ENCODE data around the gene NUP210. TPM values are rescaled to one million over a fixed set of nuclear protein-coding genes. Genes with fewer than 3 reads are reported as not detected.

NUP210 gene
- polyA plus RNA-seq, 3 donors from 2014 or later: 10.9 to 120 (median 36.7) TPM

- H3K4me3 Mint-ChIP-seq: no peak overlapping the region
- H3K36me3 Mint-ChIP-seq: peaks cover 4 to 37% (median 10%) of the 10 kb centered on the region in 3 donors
- H3K4me1 Mint-ChIP-seq: peaks cover 0 to 5% of the 10 kb centered on the region in 2 donors
- H3K27me3 Mint-ChIP-seq (ENCODE audit: low read depth in 3 of 3): peaks cover 0 to 1% (median 0%) of the 10 kb centered on the region in 3 donors
- no peak for DNase-seq
- H3K9me3 Mint-ChIP-seq: no peaks in the 10 kb centered on the region
- H3K27ac Mint-ChIP-seq: no peak overlapping the region
Measured at GRCh38 chr3:13372656-13373055, 47.5 kb downstream of the NUP210 start.

DNA sequence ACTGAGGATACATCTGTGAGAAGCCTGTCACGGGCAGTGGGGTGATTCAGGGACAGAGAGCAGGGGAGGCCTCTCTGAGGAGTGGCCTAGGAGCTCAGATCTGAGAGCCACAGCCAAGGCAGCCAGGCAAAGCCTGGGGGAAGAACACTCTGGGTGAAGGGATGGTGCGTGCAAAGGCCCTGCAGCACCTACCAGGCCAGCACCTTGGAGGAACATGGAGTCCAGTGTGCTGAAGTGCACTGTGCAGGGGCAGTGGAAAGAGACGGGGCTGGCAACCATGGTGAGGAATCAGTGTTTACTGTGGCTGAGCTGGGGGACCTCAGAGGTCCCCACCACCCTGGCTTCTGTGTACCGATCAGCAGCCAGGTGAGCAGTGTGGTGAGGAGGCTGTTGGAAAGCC, 48.0 kb downstream of the NUP210 start:
- H3K4me1 Mint-ChIP-seq: peaks cover 0 to 5% of the 10 kb centered on the region in 2 donors
- no peak for DNase-seq
- H3K27ac Mint-ChIP-seq: peak overlapping the region in 4 of 6 donors; percentile 24 to 68 (median 34)
- peaks cover 4 to 41% (median 10%) of the 10 kb centered on the region in 3 donors for H3K36me3 Mint-ChIP-seq
- H3K27me3 Mint-ChIP-seq (ENCODE audit: low read depth in 3 of 3): peaks cover 0 to 1% (median 0%) of the 10 kb centered on the region in 3 donors
- H3K9me3 Mint-ChIP-seq: no peaks in the 10 kb centered on the region
- H3K4me3 Mint-ChIP-seq: no peak overlapping the region

- H3K36me3 Mint-ChIP-seq: peaks cover 4 to 41% (median 10%) of the 10 kb centered on the region in 3 donors
- no peaks in the 10 kb centered on the region for H3K9me3 Mint-ChIP-seq
- no peak for DNase-seq
- H3K4me3 Mint-ChIP-seq: no peak overlapping the region
- H3K27ac Mint-ChIP-seq: peak overlapping the region in 5 of 6 donors; percentile 4 to 53 (median 36)
- peaks cover 0 to 5% of the 10 kb centered on the region in 2 donors for H3K4me1 Mint-ChIP-seq
- peaks cover 0 to 1% (median 0%) of the 10 kb centered on the region in 3 donors for H3K27me3 Mint-ChIP-seq (ENCODE audit: low read depth in 3 of 3)
Measured at GRCh38 chr3:13371100-13372075, 48.7 kb downstream of the NUP210 start.

- Mint-ChIP-seq H3K36me3 (peaks cover 4 to 40% (median 11%) of the 10 kb centered on the region in 3 donors), H3K4me3 (no peak overlapping the region), H3K27ac (no peak overlapping the region), H3K4me1 (peaks cover 0 to 5% of the 10 kb centered on the region in 2 donors), H3K9me3 (no peaks in the 10 kb centered on the region), H3K27me3 (ENCODE audit: low read depth in 3 of 3) (peaks cover 0 to 1% (median 0%) of the 10 kb centered on the region in 3 donors)
- no peak for DNase-seq
Measured at GRCh38 chr3:13370609-13371008, 49.5 kb downstream of the NUP210 start.

DNA sequence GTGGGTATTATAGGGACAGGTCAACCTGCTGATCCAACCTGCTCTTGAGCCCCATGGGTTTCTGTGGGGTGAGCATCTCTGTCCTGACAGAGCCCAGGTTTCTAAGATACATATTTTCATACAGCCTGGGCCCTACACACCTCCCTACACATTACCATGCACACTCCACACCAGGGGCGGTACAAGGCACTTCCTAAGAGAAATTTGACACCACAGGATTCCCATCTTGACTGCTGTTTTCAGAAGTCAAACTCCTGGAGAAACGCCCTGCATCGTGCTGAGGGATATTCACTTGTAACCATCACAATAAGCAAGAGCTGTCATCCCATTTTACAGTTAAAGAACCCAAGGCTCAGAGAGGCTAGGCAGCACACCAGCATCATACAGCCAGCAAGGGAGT, 50.1 kb downstream of the NUP210 start:
- Mint-ChIP-seq H3K4me3 (no peak overlapping the region), H3K4me1 (peaks cover 0 to 5% of the 10 kb centered on the region in 2 donors), H3K27me3 (ENCODE audit: low read depth in 3 of 3) (peaks cover 0 to 1% (median 0%) of the 10 kb centered on the region in 3 donors), H3K27ac (peak overlapping the region in 1 of 6 donors; percentile 27), H3K36me3 (peaks cover 4 to 40% (median 13%) of the 10 kb centered on the region in 3 donors), H3K9me3 (no peaks in the 10 kb centered on the region)
- no peak for DNase-seq

GRCh38 chr3:13368834-13369233, 51.3 kb downstream of the NUP210 start:
- DNase-seq: no peak
- Mint-ChIP-seq H3K27me3 (ENCODE audit: low read depth in 3 of 3) (peaks cover 0 to 1% (median 1%) of the 10 kb centered on the region in 3 donors), H3K4me3 (no peak overlapping the region), H3K9me3 (no peaks in the 10 kb centered on the region), H3K4me1 (peaks cover 0 to 5% of the 10 kb centered on the region in 2 donors), H3K36me3 (peaks cover 4 to 46% (median 17%) of the 10 kb centered on the region in 3 donors), H3K27ac (no peak overlapping the region)

GRCh38 chr3:13367728-13368127, 52.4 kb downstream of the NUP210 start:
- Mint-ChIP-seq H3K36me3 (peaks cover 12 to 57% (median 28%) of the 10 kb centered on the region in 3 donors), H3K27ac (peak overlapping the region in 1 of 6 donors; percentile 76)

DNA sequence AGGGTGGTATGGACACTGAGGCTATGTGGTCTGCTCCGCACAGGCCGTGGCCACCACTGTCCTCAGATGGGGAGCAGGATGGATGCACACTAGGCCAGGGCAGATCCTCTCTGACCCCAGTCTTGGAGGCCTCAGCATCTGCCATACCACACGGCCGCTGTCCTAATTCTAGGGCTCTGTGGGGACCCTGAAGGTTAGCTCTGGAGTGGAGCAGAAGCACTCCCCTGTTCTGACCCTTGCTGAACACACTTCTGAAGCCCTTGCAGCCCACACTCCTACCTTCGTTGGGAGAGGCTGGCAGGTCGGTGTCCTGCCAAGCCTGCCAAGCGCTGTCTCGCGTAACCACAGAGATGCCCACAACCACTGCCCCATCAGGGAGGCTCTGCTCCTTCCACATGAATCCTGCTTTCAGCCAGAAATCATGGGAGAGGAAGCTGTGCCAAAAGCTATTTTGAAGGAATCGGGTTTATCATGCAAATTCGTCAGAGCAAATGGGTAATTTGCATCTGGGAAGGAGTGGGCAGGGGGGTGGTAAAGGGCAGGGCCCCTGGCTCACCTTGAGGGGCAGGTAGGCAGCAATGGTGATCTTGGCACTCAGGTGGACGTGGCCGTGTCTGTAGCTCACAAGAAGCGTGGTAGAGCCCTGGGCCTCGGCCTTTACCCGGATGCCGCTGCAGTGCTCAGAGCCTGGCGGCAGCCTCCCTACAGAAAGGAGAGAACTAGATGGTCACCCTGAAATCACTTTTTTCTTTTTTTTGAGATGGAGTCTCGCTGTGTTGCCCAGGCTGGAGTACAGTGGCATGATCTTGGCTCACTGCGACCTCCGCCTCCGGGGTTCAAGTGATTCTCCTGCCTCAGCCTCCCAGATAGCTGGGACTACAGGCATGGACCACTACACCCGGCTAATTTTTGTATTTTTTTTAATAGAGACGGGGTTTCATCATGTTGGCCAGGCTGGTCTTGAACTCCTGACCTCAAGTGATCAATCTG, 54.4 kb downstream of the NUP210 start:
- no peak overlapping the region for H3K4me3 Mint-ChIP-seq
- DNase-seq: no peak
- peaks cover 0 to 1% (median under 1%) of the 10 kb centered on the region in 3 donors for H3K27me3 Mint-ChIP-seq (ENCODE audit: low read depth in 3 of 3)
- no peaks in the 10 kb centered on the region for H3K9me3 Mint-ChIP-seq
- H3K4me1 Mint-ChIP-seq: no peaks in the 10 kb centered on the region
- H3K36me3 Mint-ChIP-seq: peaks cover 15 to 46% (median 23%) of the 10 kb centered on the region in 3 donors
- H3K27ac Mint-ChIP-seq: peak overlapping the region in 2 of 6 donors; percentile 39 to 67

More at GRCh38 chr3:13367728-13368127, 52.4 kb downstream of the NUP210 start:
- Mint-ChIP-seq H3K4me3 (no peak overlapping the region), H3K27me3 (ENCODE audit: low read depth in 3 of 3) (peaks cover 0 to 1% (median 1%) of the 10 kb centered on the region in 3 donors), H3K4me1 (peaks cover 0 to 5% of the 10 kb centered on the region in 2 donors), H3K9me3 (no peaks in the 10 kb centered on the region)
- DNase-seq: no peak

- no peak overlapping the region for H3K27ac Mint-ChIP-seq
- peaks cover 0 to 1% (median 0%) of the 10 kb centered on the region in 3 donors for H3K27me3 Mint-ChIP-seq (ENCODE audit: low read depth in 3 of 3)
- H3K4me3 Mint-ChIP-seq: no peak overlapping the region
- DNase-seq: no peak
- H3K9me3 Mint-ChIP-seq: no peaks in the 10 kb centered on the region
- no peaks in the 10 kb centered on the region for H3K4me1 Mint-ChIP-seq
- peaks cover 17 to 48% (median 24%) of the 10 kb centered on the region in 3 donors for H3K36me3 Mint-ChIP-seq
Measured at GRCh38 chr3:13364602-13365271, 55.4 kb downstream of the NUP210 start.

DNA sequence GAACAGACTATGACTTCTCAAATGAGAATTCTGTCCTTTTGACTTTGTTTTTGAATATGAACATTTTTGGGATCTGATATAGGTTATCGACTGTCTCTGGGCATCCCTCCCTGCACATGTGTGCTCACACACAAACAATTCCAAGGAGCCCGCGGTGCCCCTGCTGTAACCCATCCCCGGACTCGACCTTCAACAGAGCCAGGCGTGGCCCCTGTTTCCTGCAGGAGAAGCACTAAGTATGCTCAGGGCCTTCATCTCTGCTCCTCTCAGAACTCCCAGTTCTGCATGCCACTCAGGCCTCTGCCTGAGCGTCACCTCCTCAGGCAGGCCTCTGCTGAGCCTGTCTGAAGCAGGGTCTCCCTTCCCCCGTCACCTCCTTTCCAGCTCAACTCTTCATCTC, 57.6 kb downstream of the NUP210 start:
- peaks cover 13 to 49% (median 25%) of the 10 kb centered on the region in 3 donors for H3K36me3 Mint-ChIP-seq
- H3K4me3 Mint-ChIP-seq: no peak overlapping the region
- peak overlapping the region in 3 of 6 donors; percentile 13 to 65 (median 23) for H3K27ac Mint-ChIP-seq

DNA sequence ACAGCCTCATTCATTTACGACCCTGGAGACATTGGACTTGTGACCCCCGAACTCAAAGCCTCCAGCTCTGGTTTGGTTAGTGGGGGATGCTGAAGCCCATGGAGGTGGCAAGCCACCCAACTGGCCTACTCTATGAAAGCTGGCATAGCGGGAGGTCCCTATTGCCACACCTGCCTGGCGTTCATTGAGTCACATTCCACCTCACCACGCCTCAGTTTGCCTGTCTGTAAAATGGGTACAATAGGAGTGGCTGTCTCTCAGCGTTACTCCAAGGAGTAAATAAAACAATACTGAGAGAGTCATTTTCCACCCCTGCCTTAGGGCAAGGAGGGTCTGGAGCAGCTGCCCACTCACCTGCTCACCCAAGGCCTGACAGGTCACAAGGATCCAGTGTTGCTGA, 60.2 kb downstream of the NUP210 start:
- Mint-ChIP-seq H3K9me3 (no peaks in the 10 kb centered on the region), H3K4me1 (no peaks in the 10 kb centered on the region), H3K36me3 (peaks cover 17 to 50% (median 27%) of the 10 kb centered on the region in 3 donors), H3K27ac (no peak overlapping the region), H3K27me3 (ENCODE audit: low read depth in 3 of 3) (peaks cover 0 to 1% (median 0%) of the 10 kb centered on the region in 3 donors), H3K4me3 (no peak overlapping the region)
- no peak for DNase-seq

More for the DNA sequence above, 57.6 kb downstream of the NUP210 start:
- no peaks in the 10 kb centered on the region for H3K9me3 Mint-ChIP-seq
- H3K4me1 Mint-ChIP-seq: no peaks in the 10 kb centered on the region
- DNase-seq: no peak
- peaks cover 0 to 1% (median 0%) of the 10 kb centered on the region in 3 donors for H3K27me3 Mint-ChIP-seq (ENCODE audit: low read depth in 3 of 3)

- Mint-ChIP-seq H3K4me3 (no peak overlapping the region), H3K27me3 (ENCODE audit: low read depth in 3 of 3) (no peaks in the 10 kb centered on the region), H3K27ac (no peak overlapping the region), H3K36me3 (peaks cover 18 to 51% (median 23%) of the 10 kb centered on the region in 3 donors), H3K4me1 (peaks cover 0 to 9% of the 10 kb centered on the region in 2 donors), H3K9me3 (no peaks in the 10 kb centered on the region)
- DNase-seq: no peak
Measured at GRCh38 chr3:13358643-13359042, 61.5 kb downstream of the NUP210 start.

DNA sequence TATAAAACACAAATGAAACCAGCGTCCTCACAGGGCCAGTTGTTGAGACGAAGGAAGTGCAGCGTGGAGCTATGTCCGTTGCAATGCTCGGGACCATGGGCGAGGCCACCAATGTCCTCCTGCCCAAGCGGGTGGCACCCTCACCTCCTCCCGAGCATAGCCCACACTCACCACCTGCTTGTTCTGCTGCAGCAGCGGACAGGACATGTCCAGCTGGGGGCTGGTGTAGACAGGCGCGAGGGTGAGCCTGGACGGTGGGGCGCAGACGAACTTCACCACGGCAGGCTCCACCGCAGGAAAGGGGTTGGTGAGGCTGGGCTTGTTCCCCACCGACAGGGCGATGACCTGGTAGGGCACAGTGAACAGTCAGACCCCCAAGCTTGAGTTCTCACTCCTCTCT, 62.1 kb downstream of the NUP210 start:
- Mint-ChIP-seq H3K36me3 (peaks cover 16 to 47% (median 17%) of the 10 kb centered on the region in 3 donors), H3K4me1 (peaks cover 2 to 15% of the 10 kb centered on the region in 2 donors), H3K27ac (no peak overlapping the region), H3K4me3 (no peak overlapping the region), H3K27me3 (ENCODE audit: low read depth in 3 of 3) (no peaks in the 10 kb centered on the region), H3K9me3 (no peaks in the 10 kb centered on the region)
- DNase-seq: no peak

All from immature natural killer cell (primary cell).